Spinal cord (tissue), 10 donors: Measurements from ENCODE around the gene NBEA. TPM values are rescaled to one million over a fixed set of nuclear protein-coding genes. Genes with fewer than 3 reads are reported as not detected.
A peak's percentile ranks its signal among the peaks of the same experiment; 100 is the strongest.

ENCODE experiments used
- DNase-seq, 6 donors: peaks; one replicate each; pipeline versions ENCODE4 v3.0.0 to v3.0.0-alpha.2; 2013 to 2015; ENCODE audit warnings: low spot score in 6 of 6, low read depth in 4 of 6
- H3K27ac ChIP-seq: one replicate; pipeline ENCODE4 v1.5.1; 2013; ENCODE audit warnings: low read depth, low read length, control low read depth
- H3K27me3 ChIP-seq: one replicate; pipeline ENCODE4 v1.6.1; 2013; ENCODE audit warnings: low read length; ENCODE audit not compliant: control insufficient read depth, insufficient read depth
- H3K36me3 ChIP-seq: one replicate; pipeline ENCODE4 v1.6.1; 2013; ENCODE audit warnings: low read length; ENCODE audit not compliant: control insufficient read depth, insufficient read depth
- H3K4me1 ChIP-seq: one replicate; pipeline ENCODE4 v1.6.1; 2013; ENCODE audit warnings: low read length; ENCODE audit not compliant: control insufficient read depth, insufficient read depth
- H3K4me3 ChIP-seq: one replicate; pipeline ENCODE4 v1.5.1; 2013; ENCODE audit warnings: low read depth, low read length, control low read depth
- H3K9me3 ChIP-seq: one replicate; pipeline ENCODE4 v1.6.1; 2013; ENCODE audit warnings: low read length; ENCODE audit not compliant: control insufficient read depth, insufficient read depth
- WGBS: methylation state at CpG from one replicate; pipeline ENCODE4 v1.1.5; 2013; ENCODE audit warnings: missing lambda C conversion rate; ENCODE audit not compliant: insufficient coverage; 5-methylcytosine and 5-hydroxymethylcytosine counted together
- polyA plus RNA-seq, 2 donors: library from polyadenylated mRNA; unstranded; fragments of 120-200 nt; gene quantifications; one replicate each; pipeline ENCODE4 v1.2.1, GENCODE V29; 2013; ENCODE audit not compliant: insufficient read length in 2 of 2
- total RNA-seq, 2 donors: library from RNA; depleted of rRNA in 1 of 2; stranded (reverse); fragments of 120-200 nt in 1 of 2; fragments of >200 nt in 1 of 2; gene quantifications; one replicate each; pipeline versions ENCODE4 v1.2.3 to v1.2.4, GENCODE V29; 2013 to 2014
- donor health status: healthy.

Gene NBEA
- total and polyA plus RNA-seq, 4 donors = 39.1 to 136 (median 72.8) TPM

DNA sequence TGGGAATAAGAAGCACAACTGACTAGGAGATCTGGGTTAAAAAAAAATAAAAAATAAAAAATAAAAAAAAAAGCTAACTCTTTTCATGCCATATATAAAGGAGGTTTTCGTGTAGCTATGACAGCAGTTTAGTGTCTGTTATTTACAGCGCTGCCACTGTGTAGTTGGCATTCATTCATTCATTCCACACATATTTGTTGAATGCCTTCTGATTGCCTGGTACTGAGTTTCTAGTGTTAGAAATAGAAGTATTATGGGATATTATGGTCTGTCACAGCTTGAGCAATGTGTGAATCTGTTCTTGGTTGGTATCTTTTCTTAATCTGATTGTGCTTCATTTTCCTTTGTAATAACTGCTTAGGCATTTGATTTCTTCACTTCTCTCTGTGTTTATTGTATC, 237.4 kb downstream of the NBEA start:
- DNase-seq = peak in 2 of 6 donors; percentile 28 to 57
- no CpG with 5 or more reads among the region's 2 CpGs for WGBS
- no peaks in the 10 kb centered on the region for H3K27me3 ChIP-seq

DNA sequence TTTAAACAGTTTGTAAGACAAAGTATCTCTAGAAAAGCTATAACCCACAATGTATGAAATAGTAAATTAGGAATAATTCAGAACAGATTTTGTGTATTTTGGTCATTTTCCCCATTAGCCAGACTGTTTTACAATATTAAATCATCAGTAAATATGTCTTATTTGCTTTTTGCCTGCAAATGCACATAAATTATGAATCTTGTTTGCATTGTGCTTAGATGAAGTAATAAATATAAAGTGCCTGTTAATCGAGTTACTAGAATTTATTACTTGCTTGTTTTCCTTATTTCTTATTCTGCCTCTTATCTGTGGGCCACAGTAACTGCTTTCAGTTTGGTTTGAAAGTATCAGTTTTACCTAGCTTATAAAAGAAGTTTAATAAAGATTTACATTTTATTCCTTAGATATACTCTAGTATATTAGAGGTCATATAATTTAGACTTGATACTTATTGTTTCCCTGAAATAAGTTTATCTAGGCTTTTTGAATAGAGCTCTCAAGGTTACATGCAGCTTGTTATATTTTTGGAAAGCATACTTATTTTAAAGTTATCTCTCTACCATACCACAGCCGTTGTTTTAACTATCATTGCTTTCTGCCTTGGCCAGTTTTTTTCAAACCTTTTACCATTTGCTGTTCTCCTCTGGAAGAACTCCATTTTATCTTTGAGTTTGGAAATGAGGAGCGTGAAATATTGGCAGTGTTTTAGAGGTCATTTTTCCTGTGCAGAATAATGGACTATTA, 238.0 kb downstream of the NBEA start:
- peak in 1 of 6 donors; percentile 21 for DNase-seq
- no CpG with 5 or more reads among the region's 3 CpGs for WGBS

More for the DNA sequence above, 237.4 kb downstream of the NBEA start:
- Histone ChIP-seq H3K4me3 (no peak overlapping the region), H3K9me3 (no peaks in the 10 kb centered on the region), H3K36me3 (no peaks in the 10 kb centered on the region), H3K4me1 (no peaks in the 10 kb centered on the region), H3K27ac (peak overlapping the region; percentile 63)

DNA sequence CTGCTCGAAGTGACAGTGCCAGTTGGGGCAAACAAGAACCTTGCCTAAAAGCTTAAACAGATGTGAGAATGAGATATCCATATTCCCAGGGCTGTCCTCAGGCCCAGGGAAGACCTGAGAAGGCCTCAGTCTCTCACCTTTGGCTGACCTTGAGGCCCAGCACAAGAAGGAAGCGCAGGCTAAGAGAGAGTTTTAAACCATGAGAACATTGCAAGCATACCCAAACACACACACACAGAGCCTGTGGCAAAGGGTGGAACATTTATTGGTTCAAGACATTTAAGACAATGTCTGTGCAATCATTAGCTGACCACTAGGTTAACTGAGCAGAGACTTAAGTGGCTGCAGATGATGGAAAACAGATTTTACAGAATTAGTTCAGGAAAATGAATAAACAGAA, 248.2 kb downstream of the NBEA start:
- no peaks in the 10 kb centered on the region for H3K4me1 ChIP-seq
- H3K4me3 ChIP-seq = no peak overlapping the region
- 67% methylated on average over 1 of the region's 2 CpGs for WGBS
- H3K36me3 ChIP-seq = no peaks in the 10 kb centered on the region
- no peaks in the 10 kb centered on the region for H3K27me3 ChIP-seq
- H3K27ac ChIP-seq = no peak overlapping the region
- DNase-seq = no peak
- no peaks in the 10 kb centered on the region for H3K9me3 ChIP-seq

More for the DNA sequence above, 238.0 kb downstream of the NBEA start:
- Histone ChIP-seq H3K9me3 (no peaks in the 10 kb centered on the region), H3K4me1 (no peaks in the 10 kb centered on the region), H3K27ac (peak overlapping the region; percentile 63), H3K36me3 (no peaks in the 10 kb centered on the region), H3K4me3 (no peak overlapping the region), H3K27me3 (no peaks in the 10 kb centered on the region)

DNA sequence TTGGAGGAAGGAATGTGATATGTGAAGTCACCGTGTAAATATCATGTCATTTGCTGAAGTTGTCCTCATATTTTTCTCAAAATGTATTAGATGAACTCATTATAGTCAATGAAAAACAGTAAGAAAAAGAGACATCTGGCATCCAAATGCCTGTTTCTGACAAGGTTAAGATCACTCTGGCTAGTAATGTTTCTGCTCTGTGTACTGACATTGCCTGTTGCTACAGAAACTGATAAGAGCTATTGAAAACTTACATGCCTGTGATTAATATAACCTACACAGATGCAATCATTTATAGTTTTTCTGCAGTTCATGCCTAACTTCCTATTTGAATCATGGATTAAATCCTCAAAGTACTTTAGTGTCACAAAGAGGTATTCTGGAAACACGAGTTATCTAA, 249.8 kb downstream of the NBEA start:
- Histone ChIP-seq H3K9me3 (no peaks in the 10 kb centered on the region), H3K27ac (no peak overlapping the region), H3K27me3 (no peaks in the 10 kb centered on the region), H3K36me3 (no peaks in the 10 kb centered on the region), H3K4me3 (no peak overlapping the region), H3K4me1 (no peaks in the 10 kb centered on the region)
- peak in 1 of 6 donors; percentile 17 for DNase-seq
- WGBS = no CpG with 5 or more reads among the region's 2 CpGs

DNA sequence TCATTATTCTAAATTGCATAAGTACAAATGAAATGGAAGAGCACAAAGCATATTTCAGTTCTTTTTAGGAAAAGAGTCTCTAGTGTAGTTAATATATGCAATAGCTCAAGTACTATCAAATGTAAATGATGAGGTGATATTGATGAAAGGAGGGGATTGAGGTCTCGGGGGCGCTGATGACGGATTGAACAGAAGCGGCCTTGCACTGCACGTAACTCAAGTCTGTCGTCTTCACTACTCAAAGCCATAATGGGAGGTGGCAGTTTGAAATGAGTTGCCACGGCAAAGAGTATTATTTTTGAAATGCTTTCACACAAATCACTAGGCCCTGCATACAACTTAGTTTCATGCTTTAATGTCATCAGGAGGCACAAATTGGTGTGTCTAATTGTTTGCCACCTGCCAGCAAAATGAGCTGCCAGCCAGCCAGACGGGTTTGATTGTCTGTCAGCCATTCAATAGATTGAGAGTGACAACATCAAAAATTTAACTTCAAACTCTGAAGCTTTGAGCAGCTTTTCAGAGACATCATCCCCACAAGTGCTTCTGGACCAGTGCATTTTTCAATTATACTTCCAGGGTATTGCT, 256.6 kb downstream of the NBEA start:
- Histone ChIP-seq H3K9me3 (no peaks in the 10 kb centered on the region), H3K27me3 (no peaks in the 10 kb centered on the region), H3K4me1 (no peaks in the 10 kb centered on the region), H3K36me3 (no peaks in the 10 kb centered on the region), H3K4me3 (no peak overlapping the region), H3K27ac (no peak overlapping the region)
- WGBS = 28% methylated on average over 6 of the region's 8 CpGs
- peak in 2 of 6 donors; percentile 63 to 71 for DNase-seq

DNA sequence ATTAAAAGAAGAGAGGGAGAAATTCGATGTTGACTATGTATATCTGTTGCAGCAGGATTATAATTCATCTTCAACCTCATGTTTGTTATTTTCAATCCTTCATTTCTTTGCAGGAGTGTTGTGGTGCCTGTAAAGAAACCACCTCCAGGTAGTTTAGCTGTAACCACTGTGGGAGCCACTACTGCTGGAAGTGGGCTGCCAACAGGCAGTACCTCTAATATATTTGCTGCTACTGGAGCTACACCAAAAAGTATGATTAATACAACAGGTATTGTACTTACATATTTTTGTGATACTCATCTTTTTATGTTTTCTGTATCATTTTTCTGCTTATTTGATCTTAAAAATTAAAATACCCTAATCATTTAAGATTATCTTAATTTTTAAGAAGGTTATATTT, 266.5 kb downstream of the NBEA start:
- peaks cover 4% of the 10 kb centered on the region for H3K36me3 ChIP-seq
- no peak for DNase-seq
- H3K4me3 ChIP-seq = no peak overlapping the region
- H3K27me3 ChIP-seq = no peaks in the 10 kb centered on the region
- no peaks in the 10 kb centered on the region for H3K9me3 ChIP-seq
- H3K27ac ChIP-seq = no peak overlapping the region
- WGBS = no CpG with 5 or more reads among the region's 1 CpG
- H3K4me1 ChIP-seq = no peaks in the 10 kb centered on the region

DNA sequence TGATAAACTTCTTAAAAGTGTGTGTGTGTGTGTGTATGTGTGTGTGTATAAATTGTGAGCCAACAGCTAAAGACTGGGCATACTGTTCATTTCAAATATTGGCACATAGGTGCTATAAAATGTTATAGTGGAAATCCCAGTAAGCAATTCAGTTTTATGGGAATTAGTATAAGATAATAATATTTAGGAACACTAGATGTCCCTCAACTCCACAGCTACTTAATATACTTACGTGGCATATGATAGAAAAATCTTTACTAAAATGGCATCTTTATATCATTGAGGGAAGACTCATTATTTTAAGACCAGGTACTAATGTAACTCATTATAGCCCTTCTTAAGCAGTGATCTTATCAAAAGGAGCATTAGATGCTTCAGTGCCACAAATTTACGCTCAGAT, 268.2 kb downstream of the NBEA start:
- Histone ChIP-seq H3K27ac (no peak overlapping the region), H3K27me3 (no peaks in the 10 kb centered on the region), H3K9me3 (no peaks in the 10 kb centered on the region), H3K4me3 (no peak overlapping the region), H3K36me3 (peaks cover 4% of the 10 kb centered on the region), H3K4me1 (no peaks in the 10 kb centered on the region)
- no CpG with 5 or more reads among the region's 2 CpGs for WGBS
- peak in 2 of 6 donors; percentile 3 to 64 for DNase-seq

DNA sequence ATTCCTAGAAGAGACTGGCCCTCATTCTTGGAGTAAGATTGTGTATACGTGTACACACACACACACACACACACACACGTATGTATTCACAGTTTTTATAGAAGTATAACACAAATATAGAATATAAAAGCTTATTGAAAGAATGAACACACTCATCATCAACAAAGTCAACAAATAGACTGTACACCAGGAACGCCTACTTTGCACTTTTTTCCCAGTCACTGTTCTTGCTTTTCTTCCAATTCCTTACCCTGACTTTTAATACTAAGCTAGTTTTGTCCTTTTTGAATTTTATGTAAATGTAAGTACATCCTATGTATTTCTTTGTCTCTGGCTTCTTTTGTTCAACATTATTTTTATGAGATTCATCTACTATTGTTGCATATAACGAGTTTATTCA, 269.9 kb downstream of the NBEA start:
- Histone ChIP-seq H3K9me3 (no peaks in the 10 kb centered on the region), H3K27ac (no peak overlapping the region), H3K36me3 (peaks cover 4% of the 10 kb centered on the region), H3K4me3 (no peak overlapping the region), H3K4me1 (no peaks in the 10 kb centered on the region), H3K27me3 (no peaks in the 10 kb centered on the region)
- no CpG with 5 or more reads among the region's 4 CpGs for WGBS
- DNase-seq = no peak

DNA sequence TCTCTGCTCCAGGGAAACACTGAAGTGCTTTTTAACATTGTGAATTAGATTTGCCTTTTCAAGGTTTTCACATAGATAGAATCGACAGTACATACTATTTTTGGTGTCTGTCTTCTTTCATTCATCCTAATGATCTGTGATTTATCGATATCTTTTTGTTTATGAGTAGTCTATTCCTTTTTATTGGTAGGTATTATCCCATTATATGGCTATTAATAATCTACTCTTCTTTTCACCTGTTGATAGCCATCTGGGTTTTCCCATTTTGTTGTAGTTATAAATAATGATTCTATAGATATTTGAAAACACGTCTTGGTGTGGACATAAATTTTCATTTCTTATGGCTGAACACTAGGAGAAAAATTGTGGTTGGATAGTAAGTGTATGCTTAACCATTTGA, 271.8 kb downstream of the NBEA start:
- Histone ChIP-seq H3K27ac (no peak overlapping the region), H3K36me3 (peaks cover 4% of the 10 kb centered on the region), H3K4me3 (no peak overlapping the region), H3K4me1 (no peaks in the 10 kb centered on the region), H3K27me3 (no peaks in the 10 kb centered on the region), H3K9me3 (no peaks in the 10 kb centered on the region)
- DNase-seq = no peak
- WGBS = no CpG with 5 or more reads among the region's 3 CpGs

DNA sequence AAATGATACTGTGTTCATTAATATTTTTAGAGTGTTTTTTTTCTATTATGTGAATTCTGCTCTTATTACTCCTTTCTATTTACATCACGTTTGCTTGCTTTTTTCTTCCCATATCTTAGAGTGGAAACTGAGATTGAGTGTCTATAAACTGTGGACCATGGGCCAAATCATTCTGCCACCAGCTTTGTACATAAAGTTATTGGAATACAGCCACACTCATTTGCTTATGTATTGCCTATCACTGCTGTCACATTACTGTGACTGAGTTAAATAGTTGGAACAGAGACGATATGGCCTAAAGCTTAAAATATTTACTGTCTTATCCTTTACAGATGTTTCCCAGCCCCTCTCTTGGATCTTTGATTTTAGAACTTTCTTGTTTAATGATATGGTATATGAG, 274.1 kb downstream of the NBEA start:
- Histone ChIP-seq H3K4me1 (no peaks in the 10 kb centered on the region), H3K27ac (no peak overlapping the region), H3K36me3 (peaks cover 4% of the 10 kb centered on the region), H3K4me3 (no peak overlapping the region), H3K27me3 (no peaks in the 10 kb centered on the region), H3K9me3 (no peaks in the 10 kb centered on the region)
- WGBS = no CpG with 5 or more reads among the region's 2 CpGs
- DNase-seq = peak in 2 of 6 donors; percentile 32 to 49
